ENCODE results near the gene HSDL2.
A peak's percentile ranks its signal among the peaks of the same experiment; 100 is the strongest.
"Not testable (repeated sequence)": the region's sequence is repeated elsewhere in the genome, so short reads cannot be mapped to it uniquely, and the experiment has no call there.

HSDL2 gene

DNA sequence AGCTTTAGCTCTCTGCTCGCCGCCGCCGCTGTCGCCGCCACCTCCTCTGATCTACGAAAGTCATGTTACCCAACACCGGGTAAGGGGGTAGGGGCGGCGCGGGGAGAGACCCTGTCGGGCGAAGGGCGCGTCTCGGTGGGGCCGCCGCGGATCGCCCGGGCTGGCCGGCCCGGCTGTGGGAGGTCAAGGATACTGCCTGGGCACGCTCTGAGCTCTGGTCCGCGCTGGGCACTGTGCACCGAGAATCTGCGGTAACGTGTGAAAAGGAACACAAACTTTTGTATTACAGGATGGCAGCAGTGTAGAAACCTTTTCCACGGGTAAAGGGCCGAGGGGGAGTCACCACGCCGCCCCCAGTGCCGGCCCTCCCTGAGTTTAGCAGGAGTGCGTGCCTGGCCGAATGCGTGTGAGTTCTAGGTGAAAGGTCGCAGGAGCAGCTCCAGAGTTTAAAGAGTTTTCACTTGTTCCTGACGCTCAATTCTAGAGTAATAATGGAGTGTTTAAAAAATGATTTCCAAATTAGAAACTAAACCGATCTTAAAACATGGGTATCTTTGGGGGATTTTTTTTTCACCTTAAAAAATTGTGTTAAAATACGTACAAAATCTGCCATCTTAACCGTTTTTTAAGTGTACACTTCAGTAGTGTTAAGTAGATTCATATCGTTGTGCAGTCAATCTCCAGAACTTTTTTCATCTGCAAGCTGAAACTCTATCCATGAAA lies at the start of gene HSDL2:
Gene HSDL2, plus strand, starts transcription at position 7 of the 723 bp plus-strand sequence. Its CDS starts 56 bp downstream, at position 63.
- peak; percentile 31 for DNase-seq (ENCODE audit: low read depth)

GRCh38 chr9:112331674-112331952 lies 48.3 kb upstream of the HSDL2 start:
- DNase-seq (ENCODE audit: low read depth): no peak

DNA sequence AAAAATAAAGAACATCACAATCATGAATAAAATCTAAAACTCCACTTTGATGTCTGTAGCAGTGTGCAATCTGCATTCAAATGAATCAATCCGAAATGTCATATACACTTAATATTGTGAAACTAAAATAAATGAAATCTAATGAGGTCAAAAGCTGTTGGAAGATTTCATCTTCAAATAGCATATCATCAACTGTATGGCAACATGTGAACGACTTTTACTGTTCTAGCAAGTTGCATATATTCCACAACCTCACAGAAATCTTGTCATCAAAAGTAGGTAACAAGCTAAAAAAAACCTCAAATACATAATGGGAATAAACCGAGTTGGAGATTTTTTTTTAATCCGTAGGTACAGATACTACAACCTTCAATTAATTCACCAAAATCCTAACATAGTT lies 47.7 kb upstream of the HSDL2 start:
- DNase-seq (ENCODE audit: low read depth): no peak

GRCh38 chr9:112332674-112332976 lies 47.3 kb upstream of the HSDL2 start:
- DNase-seq (ENCODE audit: low read depth): no peak

DNA sequence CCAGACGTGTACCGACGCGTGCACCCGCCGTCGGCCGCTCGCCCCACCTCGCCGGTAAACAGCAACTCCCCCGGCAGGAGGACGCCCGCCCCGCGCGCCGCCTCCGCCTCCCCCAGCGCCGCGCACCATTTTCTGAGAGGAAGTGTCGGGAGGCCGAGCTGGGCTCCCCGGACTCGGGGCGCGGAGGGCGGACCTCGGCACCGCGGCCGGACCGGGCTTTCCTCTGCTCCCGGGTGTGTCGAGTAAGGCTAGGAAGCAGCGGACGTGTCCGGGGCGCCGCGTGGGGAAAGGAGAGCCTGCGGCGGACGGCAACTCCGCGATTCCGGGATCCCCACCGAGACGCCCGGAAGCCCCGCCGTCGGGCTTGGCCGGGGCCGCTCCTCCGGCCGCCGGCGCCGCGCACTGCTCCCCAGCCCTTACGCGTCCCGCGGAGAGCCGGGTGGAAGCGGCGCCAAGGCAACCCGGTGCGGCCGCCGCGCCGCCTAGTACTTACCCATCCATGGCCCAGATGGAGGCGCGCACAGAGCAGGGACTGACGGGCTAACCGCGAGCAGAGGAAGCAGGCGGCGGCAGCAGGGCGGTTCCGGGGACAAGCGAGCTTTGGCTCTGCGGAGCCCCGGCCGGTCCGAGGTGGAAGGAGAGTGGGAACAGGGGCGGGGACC lies 46.8 kb upstream of the HSDL2 start, which contains the start of gene PTBP3:
Gene PTBP3, minus strand, starts transcription at position 643 of the 662 bp plus-strand sequence. CDS start 35,754 bp downstream, outside the sequence.
- DNase-seq (ENCODE audit: low read depth): peak; percentile 55

- peak; percentile 93 for DNase-seq (ENCODE audit: low read depth)
These were observed 46.1 kb upstream of the HSDL2 start for GRCh38 chr9:112333639-112334431.

- no peak for DNase-seq (ENCODE audit: low read depth)
These were observed 45.5 kb upstream of the HSDL2 start for GRCh38 chr9:112334432-112334841.

DNA sequence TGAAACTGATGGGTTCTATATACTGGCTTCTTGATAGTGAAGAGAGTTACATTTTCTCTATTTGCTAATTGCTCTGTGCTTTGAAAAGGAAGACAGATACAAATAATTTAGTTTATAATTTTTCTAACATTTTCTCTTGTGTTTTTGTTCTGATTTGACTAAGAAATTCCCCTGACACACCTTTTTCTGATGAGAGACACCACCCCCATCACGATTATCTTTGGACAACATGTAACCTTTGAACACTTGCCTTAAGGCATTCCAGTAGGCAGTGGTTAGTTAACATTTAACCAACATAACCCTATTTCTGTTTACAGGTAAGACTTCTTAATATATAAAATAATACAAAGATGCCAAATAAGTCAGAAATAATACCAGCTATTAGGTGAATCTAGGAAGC lies 42.4 kb upstream of the HSDL2 start:
- DNase-seq (ENCODE audit: low read depth): no peak

DNA sequence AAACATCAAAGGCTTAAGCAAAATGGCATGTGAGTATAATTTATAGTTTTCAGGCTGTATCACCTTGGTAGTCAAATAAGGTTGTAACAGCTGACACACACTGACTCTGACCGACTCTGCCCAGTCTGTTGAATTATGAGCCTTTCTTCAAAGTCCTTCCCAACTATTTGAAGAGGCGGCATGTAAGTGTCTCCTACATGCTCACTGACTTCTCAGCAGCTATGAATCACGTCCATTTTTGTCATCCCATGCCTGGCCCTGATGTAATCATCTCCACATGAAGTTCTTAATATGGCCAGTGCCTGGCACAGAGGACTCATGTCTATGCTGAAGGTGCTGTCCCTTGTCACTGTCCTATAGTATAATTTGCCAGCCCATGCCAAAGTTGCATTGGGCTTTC lies 41.3 kb upstream of the HSDL2 start:
- DNase-seq (ENCODE audit: low read depth): peak; percentile 70

- DNase-seq (ENCODE audit: low read depth): no peak
These were observed 40.0 kb upstream of the HSDL2 start for GRCh38 chr9:112339886-112340285.

GRCh38 chr9:112341730-112342129 lies 38.2 kb upstream of the HSDL2 start:
- DNase-seq (ENCODE audit: low read depth): no peak

- DNase-seq (ENCODE audit: low read depth): peak; percentile 69
These were observed 31.5 kb upstream of the HSDL2 start for GRCh38 chr9:112348257-112349007.

GRCh38 chr9:112349008-112349333 lies 30.9 kb upstream of the HSDL2 start:
- no peak for DNase-seq (ENCODE audit: low read depth)

- no peak for DNase-seq (ENCODE audit: low read depth)
These were observed 28.7 kb upstream of the HSDL2 start for GRCh38 chr9:112351184-112351583.

DNA sequence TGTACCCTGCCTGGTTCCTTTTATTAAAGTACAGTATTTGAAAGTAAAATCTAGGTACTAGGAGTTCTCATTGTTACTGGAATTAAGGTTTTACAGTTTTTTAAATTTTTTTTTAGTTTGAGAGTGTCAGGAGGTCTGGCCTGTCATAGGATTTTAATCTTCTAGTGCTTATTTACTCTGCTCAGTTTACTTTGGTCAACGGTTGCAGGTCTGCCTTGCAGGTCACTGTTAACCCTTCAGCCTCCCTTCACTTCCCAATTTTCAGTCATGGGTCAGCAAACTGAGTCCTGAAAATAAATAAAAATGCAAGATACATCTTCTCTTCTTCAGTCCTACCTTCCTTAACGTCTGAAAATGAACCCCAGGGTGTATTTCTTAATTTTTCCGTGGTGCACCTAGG lies 27.7 kb upstream of the HSDL2 start:
- DNase-seq (ENCODE audit: low read depth): no peak

- peak; percentile 31 for DNase-seq (ENCODE audit: low read depth)
These were observed 25.7 kb upstream of the HSDL2 start for GRCh38 chr9:112354081-112354743.

DNA sequence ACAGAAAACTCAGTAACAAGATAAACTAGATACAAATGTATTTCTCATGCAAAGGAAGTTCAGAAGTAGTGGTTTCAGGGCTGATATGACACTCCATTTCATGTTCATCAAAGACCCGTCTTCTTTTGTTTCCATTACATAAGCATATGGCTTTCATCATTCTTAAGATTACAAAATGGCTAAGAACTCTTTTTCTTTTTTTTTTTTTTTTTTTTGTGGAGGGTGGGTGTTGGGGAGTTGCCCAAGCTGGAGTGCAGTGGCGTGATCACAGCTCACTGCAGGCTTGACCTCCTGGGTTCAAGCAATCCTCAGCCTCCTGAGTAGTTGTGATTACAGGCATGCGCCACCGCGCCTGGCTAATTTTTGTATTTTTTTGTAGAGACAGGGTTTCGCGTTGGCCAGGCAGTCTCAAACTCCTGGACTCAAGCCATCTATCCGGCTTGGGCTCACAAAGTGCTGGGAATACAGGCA lies 24.4 kb upstream of the HSDL2 start:
- peak; percentile 39 for DNase-seq (ENCODE audit: low read depth)

DNA sequence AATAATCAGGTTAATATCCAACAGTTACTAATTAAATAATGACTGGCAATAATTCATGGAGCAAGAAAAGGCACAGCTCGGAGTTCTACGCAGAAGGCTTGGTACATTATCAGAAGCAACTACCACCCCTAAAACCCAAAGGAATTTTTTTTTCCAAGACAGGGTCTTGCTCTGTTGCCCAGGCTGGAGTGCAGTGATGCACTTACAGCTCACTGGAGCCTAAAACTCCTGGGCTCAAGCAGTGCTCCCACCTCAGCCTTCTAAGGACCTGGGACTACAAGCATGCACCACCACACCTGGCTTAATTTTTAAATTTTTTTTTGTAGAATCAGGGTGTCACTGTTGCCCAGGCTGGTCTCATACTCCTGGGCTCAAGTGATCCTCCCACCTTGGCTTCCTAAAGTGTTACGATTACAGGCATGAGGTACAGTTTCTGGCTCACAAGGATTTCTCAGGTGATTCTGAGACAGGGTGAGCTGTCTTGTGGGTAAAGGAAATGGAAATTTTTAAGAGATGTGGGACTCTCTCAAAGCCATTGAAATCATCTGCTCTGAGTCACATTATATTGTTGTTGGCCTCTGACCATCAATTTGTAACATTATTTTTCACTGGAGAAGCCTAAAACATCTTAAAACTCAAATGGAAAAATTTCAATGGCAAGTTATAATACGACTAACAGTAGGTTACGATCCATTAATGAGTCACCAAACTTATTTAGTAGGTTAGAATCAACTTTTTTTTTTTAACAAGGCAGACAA lies 19.7 kb upstream of the HSDL2 start:
- DNase-seq (ENCODE audit: low read depth): no peak

DNA sequence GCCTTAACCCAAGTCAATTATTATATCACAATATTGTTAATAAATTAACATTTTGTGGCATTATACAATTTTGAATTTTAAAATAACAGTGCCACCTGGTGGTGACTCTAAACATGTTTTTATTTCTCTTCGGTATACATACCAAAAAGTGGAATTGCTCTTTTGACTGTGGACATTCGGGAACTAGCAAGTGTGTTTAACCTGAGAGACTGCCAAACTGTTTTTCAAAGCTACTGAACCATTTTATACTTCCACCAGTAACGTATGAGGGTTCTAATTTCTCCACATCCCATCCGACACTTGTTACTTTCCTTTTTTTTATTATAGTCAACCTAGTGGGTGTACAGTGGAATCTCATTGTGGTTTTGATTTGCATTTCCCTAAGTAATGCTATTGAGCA lies 18.3 kb upstream of the HSDL2 start:
- DNase-seq (ENCODE audit: low read depth): peak; percentile 42

- DNase-seq (ENCODE audit: low read depth): no peak
These were observed 15.1 kb upstream of the HSDL2 start for GRCh38 chr9:112364761-112365160.

DNA sequence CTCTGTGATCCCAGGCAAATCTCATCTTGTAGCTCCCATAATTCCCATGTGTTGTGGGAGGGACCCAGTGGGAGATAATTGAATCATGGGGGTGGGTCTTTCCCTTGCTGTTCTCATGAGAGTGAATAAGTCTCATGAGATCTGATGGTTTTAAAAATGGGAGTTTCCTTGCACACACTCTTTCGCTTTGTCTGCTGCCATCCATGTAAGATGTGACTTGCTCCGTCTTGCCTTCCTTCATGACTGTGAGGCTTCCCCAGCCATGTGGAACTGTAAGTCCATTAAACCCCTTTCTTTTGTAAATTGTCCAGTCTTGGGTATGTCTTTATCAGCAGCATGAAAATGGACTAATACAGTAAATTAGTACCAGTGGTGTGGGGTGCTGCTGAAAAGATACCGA lies 14.7 kb upstream of the HSDL2 start:
- DNase-seq (ENCODE audit: low read depth): not testable (repeated sequence)
